Calu3 (cell line): ENCODE data around the gene ZCCHC12. TPM values are rescaled to one million over a fixed set of nuclear protein-coding genes. Genes with fewer than 3 reads are reported as not detected.

Experiments used
- Bru-seq: library from RNA; stranded (reverse); fragments of 400-500 nt; gene quantifications from one replicate; lab custom pipeline; 2021; lab: Mats Ljungman, UMichigan
- BruChase-seq, 2 experiments: library from RNA; stranded (reverse); fragments of 400-500 nt; gene quantifications; one replicate each; lab custom pipeline; 2021; lab: Mats Ljungman, UMichigan
- BruUV-seq: library from RNA; stranded (reverse); fragments of 400-500 nt; replicated peaks from 2 replicates; lab custom pipeline; 2021; lab: Mats Ljungman, UMichigan
- CTCF ChIA-PET: fragments of 300-600 bp; sonication (Branson Sonifier 250); formaldehyde crosslinking; loops from one replicate; lab custom pipeline; 2022; ENCODE audit warnings: antibody characterized with exemption; lab: Charles Lee
- DNase-seq: peaks from one replicate; pipeline ENCODE4 v3.0.0; 2022
- H3K27ac Mint-ChIP-seq: one replicate; pipeline ENCODE4 v1.8.0; 2022; ENCODE audit warnings: mixed read lengths; ENCODE audit not compliant: unreplicated experiment
- H3K27me3 Mint-ChIP-seq: one replicate; pipeline ENCODE4 v1.8.0; 2022; ENCODE audit warnings: mixed read lengths; ENCODE audit not compliant: unreplicated experiment
- H3K36me3 Mint-ChIP-seq: one replicate; pipeline ENCODE4 v1.8.0; 2022; ENCODE audit warnings: mild to moderate bottlenecking, moderate library complexity, mixed read lengths; ENCODE audit not compliant: insufficient read depth, unreplicated experiment
- H3K4me1 Mint-ChIP-seq: one replicate; pipeline ENCODE4 v1.8.0; 2022; ENCODE audit warnings: mild to moderate bottlenecking, low read depth, mixed read lengths; ENCODE audit not compliant: unreplicated experiment
- H3K4me3 Mint-ChIP-seq: one replicate; pipeline ENCODE4 v1.8.0; 2022; ENCODE audit warnings: mild to moderate bottlenecking, low read depth, moderate library complexity, mixed read lengths; ENCODE audit not compliant: unreplicated experiment
- H3K9me3 Mint-ChIP-seq: one replicate; pipeline ENCODE4 v1.8.0; 2022; ENCODE audit warnings: low read depth, mixed read lengths; ENCODE audit not compliant: unreplicated experiment
- CTCF ChIP-seq: fragments of 200-600 bp; IDR thresholded peaks from one replicate; pipeline ENCODE4 v1.8.0; 2022; ENCODE audit warnings: antibody characterized with exemption; ENCODE audit not compliant: unreplicated experiment
- intact Hi-C: fragments of 100-400 bp; cut with micrococcal nuclease; formaldehyde crosslinking; loops from one replicate; pipeline ENCODE4 v1.10.0; 2022; ENCODE audit not compliant: unreplicated experiment
- long read RNA-seq: library from polyadenylated mRNA; stranded (forward); transcript quantifications from one replicate; pipeline ENCODE4 v2.0.0, GENCODE V29; 2022
- total RNA-seq: library from RNA; stranded (reverse); gene quantifications from 2 replicates; pipeline ENCODE4 v1.2.3, GENCODE V29; 2022

ZCCHC12 gene
- not detected in 2 replicates for total RNA-seq
- percentile 21 among the genes with signal in this experiment for Bru-seq, nascent RNA
- BruChase-seq, experiment 1, labeled RNA remaining after a 6-hour chase, result percentile 13 among the genes with signal in this experiment
- percentile 29 among the genes with signal in this experiment for BruChase-seq, experiment 2, labeled RNA remaining after a 2-hour chase
- long read RNA-seq, result 0 reads

GRCh38 chrX:118823263-118824172, at the start of gene ZCCHC12:
Gene ZCCHC12, plus strand, starts transcription at chrX:118823824. Its CDS starts 1,421 bp downstream, at chrX:118825245.
- Mint-ChIP-seq H3K36me3 (no peaks in the 10 kb centered on the region), H3K9me3 (no peaks in the 10 kb centered on the region), H3K27me3 (peaks cover 58% of the 10 kb centered on the region), H3K27ac (no peak within 1 kb of the TSS), H3K4me3 (peak within 1 kb of the TSS; percentile 75), H3K4me1 (peaks cover 11% of the 10 kb centered on the region)
- peak; percentile 41 for DNase-seq
- TF ChIP-seq CTCF, result no peak
- intact Hi-C loops, result no loop called here
- BruUV-seq, result no TSS peak
- CTCF ChIA-PET, result interaction anchor here (1.7 kb wide), 1 partner anchor 16 kb away, joined by 10 read pairs; no protein-coding TSS in a partner anchor

GRCh38 chrX:118779581-118779980, 44.0 kb upstream of the ZCCHC12 start:
- H3K4me3 Mint-ChIP-seq, result no peak overlapping the region
- no peak for DNase-seq
- no peaks in the 10 kb centered on the region for H3K4me1 Mint-ChIP-seq
- no peaks in the 10 kb centered on the region for H3K27me3 Mint-ChIP-seq
- CTCF ChIA-PET, result no interaction called here
- intact Hi-C loops, result no loop called here
- no peak for TF ChIP-seq CTCF
- H3K27ac Mint-ChIP-seq, result no peak overlapping the region
- H3K36me3 Mint-ChIP-seq, result no peaks in the 10 kb centered on the region
- no peaks in the 10 kb centered on the region for H3K9me3 Mint-ChIP-seq
- no TSS peak for BruUV-seq

GRCh38 chrX:118780509-118780908, 43.1 kb upstream of the ZCCHC12 start:
- Mint-ChIP-seq H3K27me3 (no peaks in the 10 kb centered on the region), H3K36me3 (no peaks in the 10 kb centered on the region), H3K4me3 (no peak overlapping the region), H3K9me3 (no peaks in the 10 kb centered on the region), H3K27ac (no peak overlapping the region), H3K4me1 (no peaks in the 10 kb centered on the region)
- no peak for DNase-seq
- intact Hi-C loops, result no loop called here
- BruUV-seq, result no TSS peak
- no peak for TF ChIP-seq CTCF
- CTCF ChIA-PET, result no interaction called here

GRCh38 chrX:118780911-118781310, 42.7 kb upstream of the ZCCHC12 start:
- no peaks in the 10 kb centered on the region for H3K9me3 Mint-ChIP-seq
- CTCF ChIA-PET, result no interaction called here

More at GRCh38 chrX:118780911-118781310, 42.7 kb upstream of the ZCCHC12 start:
- no peak overlapping the region for H3K27ac Mint-ChIP-seq
- no TSS peak for BruUV-seq
- DNase-seq, result no peak
- no peak overlapping the region for H3K4me3 Mint-ChIP-seq
- no peaks in the 10 kb centered on the region for H3K36me3 Mint-ChIP-seq
- H3K27me3 Mint-ChIP-seq, result no peaks in the 10 kb centered on the region
- TF ChIP-seq CTCF, result no peak
- no peaks in the 10 kb centered on the region for H3K4me1 Mint-ChIP-seq
- intact Hi-C loops, result no loop called here
